ENCODE measurements around the gene ZNF571. TPM values are rescaled to one million over a fixed set of nuclear protein-coding genes. Genes with fewer than 3 reads are reported as not detected.

Gene ZNF571
- total and polyA plus RNA-seq, 12 donors = 1.2 to 5.1 (median 3.2) TPM

DNA sequence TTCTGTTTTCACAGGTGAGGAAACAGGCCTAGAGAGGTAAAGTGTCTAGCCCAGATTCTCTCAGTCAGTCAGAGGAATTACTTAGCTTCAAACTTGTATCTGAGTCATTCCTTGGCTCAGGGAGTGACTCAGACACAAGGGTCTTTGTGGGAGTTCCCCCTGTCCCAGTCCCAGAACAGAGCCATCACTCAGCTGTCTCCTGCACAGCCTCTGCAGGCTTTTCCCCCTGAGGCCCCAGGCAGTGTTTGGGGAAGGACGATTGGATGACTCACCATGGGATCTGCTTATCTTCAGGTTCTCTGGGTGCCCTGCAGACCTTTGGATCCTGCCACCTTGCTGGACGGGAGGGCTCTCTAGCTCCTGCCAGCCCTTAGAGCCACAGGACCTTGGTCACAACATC is 74.7 kb downstream of the ZNF571 start:
- Histone ChIP-seq H3K27me3 (no peaks in the 10 kb centered on the region), H3K4me1 (no peaks in the 10 kb centered on the region), H3K36me3 (peaks cover 0 to 98% (median 55%) of the 10 kb centered on the region in 9 donors), H3K4me3 (no peak overlapping the region), H3K9me3 (peaks cover 0 to 97% (median 39%) of the 10 kb centered on the region in 11 donors), H3K27ac (no peak overlapping the region)
- WGBS, 2 donors = 42 to 55% methylated on average over 2 of the region's 2 CpGs
- intact Hi-C loops (cut with DNase I) = no loop called here
- DNase-seq = no peak
- no peak for ATAC-seq
- TF ChIP-seq, protein P1, sequence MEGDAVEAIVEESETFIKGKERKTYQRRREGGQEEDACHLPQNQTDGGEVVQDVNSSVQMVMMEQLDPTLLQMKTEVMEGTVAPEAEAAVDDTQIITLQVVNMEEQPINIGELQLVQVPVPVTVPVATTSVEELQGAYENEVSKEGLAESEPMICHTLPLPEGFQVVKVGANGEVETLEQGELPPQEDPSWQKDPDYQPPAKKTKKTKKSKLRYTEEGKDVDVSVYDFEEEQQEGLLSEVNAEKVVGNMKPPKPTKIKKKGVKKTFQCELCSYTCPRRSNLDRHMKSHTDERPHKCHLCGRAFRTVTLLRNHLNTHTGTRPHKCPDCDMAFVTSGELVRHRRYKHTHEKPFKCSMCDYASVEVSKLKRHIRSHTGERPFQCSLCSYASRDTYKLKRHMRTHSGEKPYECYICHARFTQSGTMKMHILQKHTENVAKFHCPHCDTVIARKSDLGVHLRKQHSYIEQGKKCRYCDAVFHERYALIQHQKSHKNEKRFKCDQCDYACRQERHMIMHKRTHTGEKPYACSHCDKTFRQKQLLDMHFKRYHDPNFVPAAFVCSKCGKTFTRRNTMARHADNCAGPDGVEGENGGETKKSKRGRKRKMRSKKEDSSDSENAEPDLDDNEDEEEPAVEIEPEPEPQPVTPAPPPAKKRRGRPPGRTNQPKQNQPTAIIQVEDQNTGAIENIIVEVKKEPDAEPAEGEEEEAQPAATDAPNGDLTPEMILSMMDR (IDR thresholded peaks at IDR 0.05) = no peak

Other genes with a start within 250 kb of the ZNF571 start
- gene ZNF527, start 223.7 kb downstream of the ZNF571 start, total RNA-seq = 1 to 10 TPM; 3.6 to 7.9 (median 6.1) TPM
- 1 to 10 TPM; 2.5 to 4.7 TPM for gene ZNF527, start 223.7 kb downstream of the ZNF571 start, polyA plus RNA-seq
- 1 to 10 TPM; 4.5 to 8.0 (median 6.2) TPM for gene ZNF569, start 127.3 kb downstream of the ZNF571 start, total RNA-seq
- 1 to 10 TPM; 3.0 to 3.5 TPM for gene ZNF569, start 127.3 kb downstream of the ZNF571 start, polyA plus RNA-seq
- gene ZNF570, start 125.4 kb downstream of the ZNF571 start, total RNA-seq = 1 to 10 TPM; 5.2 to 9.8 (median 8.1) TPM
- gene ZNF570, start 125.4 kb downstream of the ZNF571 start, polyA plus RNA-seq = 1 to 10 TPM; 2.1 to 2.6 TPM
- 1 to 10 TPM; 4.7 to 9.6 (median 6.9) TPM for gene ZNF793, start 87.9 kb downstream of the ZNF571 start, total RNA-seq
- 1 to 10 TPM; 2.4 to 7.2 TPM for gene ZNF793, start 87.9 kb downstream of the ZNF571 start, polyA plus RNA-seq
- 1 to 10 TPM; 3.1 to 7.2 (median 5.0) TPM for gene ZNF540, start 84 bp upstream of the ZNF571 start, total RNA-seq
- gene ZNF540, start 84 bp upstream of the ZNF571 start, polyA plus RNA-seq = 1 to 10 TPM; 2.6 to 7.7 TPM
- 10 to 100 TPM in 1 of 10 donors, 1 to 10 TPM in 9; 6.6 to 12.1 (median 7.9) TPM for gene ZFP30, start 60.7 kb upstream of the ZNF571 start, total RNA-seq
- 1 to 10 TPM; 1.5 to 4.2 TPM for gene ZFP30, start 60.7 kb upstream of the ZNF571 start, polyA plus RNA-seq
- gene ZNF607, start 125.0 kb upstream of the ZNF571 start, total RNA-seq = 1 to 10 TPM; 3.0 to 8.4 (median 6.1) TPM
- 1 to 10 TPM; 2.0 to 2.3 TPM for gene ZNF607, start 125.0 kb upstream of the ZNF571 start, polyA plus RNA-seq
- 10 to 100 TPM in 6 of 10 donors, 1 to 10 TPM in 4; 6.9 to 14.1 (median 10.4) TPM for gene ZNF573, start 184.8 kb upstream of the ZNF571 start, total RNA-seq
- 1 to 10 TPM in 1 of 2 donors, under 1 TPM in 1; 0.99 to 1.3 TPM for gene ZNF573, start 184.8 kb upstream of the ZNF571 start, polyA plus RNA-seq

All from heart right ventricle (tissue), 16 donors.